NT2/D1 (cell line): ENCODE measurements around the gene SHISA7.

Experiments
- SUZ12 ChIP-seq: IDR thresholded peaks from 2 replicates; pipeline ENCODE4 v1.6.1; 2011; ENCODE audit not compliant: insufficient read length, insufficient read depth; ENCODE audit errors: extremely low read depth
- YY1 ChIP-seq: IDR thresholded peaks from 2 replicates; pipeline ENCODE4 v1.6.1; 2011; ENCODE audit not compliant: insufficient read length, insufficient read depth

GRCh38 chr19:55391191-55391670, 51.9 kb downstream of the SHISA7 start:
- TF ChIP-seq YY1 (no peak), SUZ12 (no peak)
